SK-N-SH treated with all-trans-retinoic acid at 6 μM for 48 hours (cell line): ENCODE results near the gene TMC3.
"Not testable (repeated sequence)": the region's sequence is repeated elsewhere in the genome, so short reads cannot be mapped to it uniquely, and the experiment has no call there.

Experiments
- ATAC-seq: fragments of 200-7000 bp; cut with Tn5 transposase; 3 replicates; pipeline ENCODE4 v1.9.1; 2020; ENCODE audit warnings: mild to moderate bottlenecking, moderate library complexity
- ARNTL ChIP-seq: fragments of 450-650 bp; formaldehyde crosslinking; IDR thresholded peaks from 2 replicates; pipeline ENCODE4 v1.5.0; 2020; ENCODE audit warnings: low read depth, mild to moderate bottlenecking, moderate library complexity, borderline replicate concordance
- CREB5 ChIP-seq: fragments of 250-450 bp; sonication (Bioruptor Pico); IDR thresholded peaks from 2 replicates; pipeline ENCODE4 v1.5.1; 2020; ENCODE audit warnings: low read depth, mild to moderate bottlenecking, moderate library complexity
- GLIS3 ChIP-seq: fragments of 250-450 bp; sonication (Bioruptor Pico); IDR thresholded peaks from 2 replicates; pipeline ENCODE4 v1.5.0; 2020; ENCODE audit warnings: mild to moderate bottlenecking, moderate library complexity
- OSR1 ChIP-seq: fragments of 250-450 bp; sonication (Bioruptor Pico); IDR thresholded peaks from 2 replicates; pipeline ENCODE4 v1.8.0; 2022; ENCODE audit warnings: moderate library complexity, mild to moderate bottlenecking, inconsistent platforms
- POU6F1 ChIP-seq: fragments of 250-450 bp; sonication (Bioruptor Pico); IDR thresholded peaks from 2 replicates; pipeline ENCODE4 v1.8.0; 2021; ENCODE audit warnings: low read depth, mild to moderate bottlenecking, moderate library complexity, borderline replicate concordance
- PPARA ChIP-seq: fragments of 250-450 bp; sonication (Bioruptor Pico); IDR thresholded peaks from 2 replicates; pipeline ENCODE4 v1.5.0; 2020; ENCODE audit warnings: mild to moderate bottlenecking, borderline replicate concordance
- RARB ChIP-seq: fragments of 250-450 bp; sonication (Bioruptor Pico); IDR thresholded peaks from 2 replicates; pipeline ENCODE4 v1.8.0; 2021; ENCODE audit warnings: mild to moderate bottlenecking, moderate library complexity
- SNAI2 ChIP-seq: fragments of 250-450 bp; sonication (Bioruptor Pico); IDR thresholded peaks from 2 replicates; pipeline ENCODE4 v1.5.0; 2020; ENCODE audit warnings: mild to moderate bottlenecking, moderate library complexity
- TCF4 ChIP-seq: fragments of 250-450 bp; sonication (Bioruptor Pico); IDR thresholded peaks from 2 replicates; pipeline ENCODE4 v1.8.0; 2021; ENCODE audit warnings: mild to moderate bottlenecking, moderate library complexity, borderline replicate concordance
- TOX ChIP-seq: fragments of 250-450 bp; sonication (Bioruptor Pico); IDR thresholded peaks from 2 replicates; pipeline ENCODE4 v1.8.0; 2021; ENCODE audit warnings: mild to moderate bottlenecking, moderate library complexity, borderline replicate concordance
- ZC3H10 ChIP-seq: fragments of 250-450 bp; sonication (Bioruptor Pico); IDR thresholded peaks from 2 replicates; pipeline ENCODE4 v1.5.1; 2021; ENCODE audit warnings: mild to moderate bottlenecking, moderate library complexity
- ZFP3 ChIP-seq: fragments of 250-450 bp; sonication (Bioruptor Pico); IDR thresholded peaks from 2 replicates; pipeline ENCODE4 v1.5.0; 2020; ENCODE audit warnings: mild to moderate bottlenecking, moderate library complexity
- ZNF565 ChIP-seq: fragments of 450-650 bp; formaldehyde crosslinking; conservative IDR thresholded peaks from 2 replicates; pipeline ENCODE4 v1.5.0; 2020; ENCODE audit warnings: low read depth, mild to moderate bottlenecking, moderate library complexity
- ZNF70 ChIP-seq: fragments of 450-650 bp; formaldehyde crosslinking; IDR thresholded peaks from 2 replicates; pipeline ENCODE4 v1.5.0; 2020; ENCODE audit warnings: mild to moderate bottlenecking, moderate library complexity
- ZNF8 ChIP-seq: fragments of 450-650 bp; formaldehyde crosslinking; IDR thresholded peaks from 2 replicates; pipeline ENCODE4 v1.5.0; 2020; ENCODE audit warnings: mild to moderate bottlenecking, moderate library complexity
- TF ChIP-seq, protein P1 (sequence below): fragments of 250-450 bp; sonication (Bioruptor Pico); IDR thresholded peaks from 2 replicates; pipeline ENCODE4 v1.8.0; 2020; ENCODE audit warnings: mild to moderate bottlenecking, moderate library complexity, borderline replicate concordance

TMC3 gene

DNA sequence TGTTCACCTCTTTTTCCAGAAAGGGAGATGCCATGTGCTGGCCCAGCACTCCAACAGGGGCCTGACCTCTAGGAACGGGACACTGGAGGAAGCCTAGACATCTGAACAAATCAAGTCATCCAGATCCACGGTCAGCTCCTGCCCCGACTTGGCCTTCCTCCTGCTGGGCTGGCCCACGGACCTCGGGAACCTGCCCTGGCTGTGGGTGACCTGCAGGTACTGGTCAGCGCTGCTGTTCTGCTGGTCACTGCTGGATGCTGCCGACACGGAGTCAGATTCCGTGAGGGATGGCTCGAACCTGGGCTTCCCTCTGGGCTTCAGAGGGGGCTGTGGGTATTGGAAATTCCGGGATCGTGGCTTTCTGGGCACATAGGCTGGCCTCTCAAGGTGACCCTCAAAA is 41.7 kb downstream of the TMC3 start (continued):
- TF ChIP-seq POU6F1 (no peak), ZFP3 (CRISPR knock-in tag) (no peak), SNAI2 (CRISPR knock-in tag) (no peak), ZNF565 (CRISPR knock-in tag) (no peak)
- TF ChIP-seq, protein P1, sequence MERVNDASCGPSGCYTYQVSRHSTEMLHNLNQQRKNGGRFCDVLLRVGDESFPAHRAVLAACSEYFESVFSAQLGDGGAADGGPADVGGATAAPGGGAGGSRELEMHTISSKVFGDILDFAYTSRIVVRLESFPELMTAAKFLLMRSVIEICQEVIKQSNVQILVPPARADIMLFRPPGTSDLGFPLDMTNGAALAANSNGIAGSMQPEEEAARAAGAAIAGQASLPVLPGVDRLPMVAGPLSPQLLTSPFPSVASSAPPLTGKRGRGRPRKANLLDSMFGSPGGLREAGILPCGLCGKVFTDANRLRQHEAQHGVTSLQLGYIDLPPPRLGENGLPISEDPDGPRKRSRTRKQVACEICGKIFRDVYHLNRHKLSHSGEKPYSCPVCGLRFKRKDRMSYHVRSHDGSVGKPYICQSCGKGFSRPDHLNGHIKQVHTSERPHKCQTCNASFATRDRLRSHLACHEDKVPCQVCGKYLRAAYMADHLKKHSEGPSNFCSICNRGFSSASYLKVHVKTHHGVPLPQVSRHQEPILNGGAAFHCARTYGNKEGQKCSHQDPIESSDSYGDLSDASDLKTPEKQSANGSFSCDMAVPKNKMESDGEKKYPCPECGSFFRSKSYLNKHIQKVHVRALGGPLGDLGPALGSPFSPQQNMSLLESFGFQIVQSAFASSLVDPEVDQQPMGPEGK (CRISPR knock-in tag) = no peak

DNA sequence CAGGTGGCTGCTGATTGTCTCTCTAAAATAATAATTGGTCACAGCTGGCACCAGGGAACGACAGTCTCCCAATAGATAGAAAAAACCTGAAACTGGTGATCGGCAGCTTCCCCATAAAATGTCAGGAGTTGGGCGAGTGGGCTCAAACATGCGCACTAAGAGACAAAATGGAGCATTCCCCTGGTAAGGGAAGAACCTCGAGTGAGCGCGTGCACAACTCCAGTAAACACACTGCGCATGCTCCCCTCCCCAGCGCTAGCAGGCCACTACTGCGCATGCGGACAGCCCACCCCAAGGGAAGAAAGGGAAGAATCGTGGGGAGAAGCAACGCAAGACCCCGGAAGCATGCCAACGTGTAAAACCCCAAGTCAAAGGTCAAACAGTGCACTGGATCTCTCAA is 42.4 kb downstream of the TMC3 start:
- no peak for ATAC-seq
- TF ChIP-seq ZFP3 (CRISPR knock-in tag) = no peak
- no peak for TF ChIP-seq RARB (CRISPR knock-in tag)
- TF ChIP-seq ZNF70 = no peak
- no peak for TF ChIP-seq ARNTL (CRISPR knock-in tag)
- TF ChIP-seq GLIS3 (CRISPR knock-in tag) = no peak
- TF ChIP-seq ZNF8 (CRISPR knock-in tag) = no peak
- no peak for TF ChIP-seq POU6F1
- TF ChIP-seq, protein P1 (CRISPR knock-in tag) = no peak
- no peak for TF ChIP-seq PPARA (CRISPR knock-in tag)
- TF ChIP-seq ZC3H10 (CRISPR knock-in tag) = no peak
- no peak for TF ChIP-seq OSR1 (CRISPR knock-in tag)
- TF ChIP-seq TCF4 (CRISPR knock-in tag) = no peak
- no peak for TF ChIP-seq TOX (CRISPR knock-in tag)

- ATAC-seq = not testable (repeated sequence)
Measured at GRCh38 chr15:81331141-81331540, 42.9 kb downstream of the TMC3 start.

GRCh38 chr15:81330366-81331090 is 43.5 kb downstream of the TMC3 start:
- no peak for TF ChIP-seq ZFP3 (CRISPR knock-in tag)
- TF ChIP-seq CREB5 (CRISPR knock-in tag) = no peak
- TF ChIP-seq RARB (CRISPR knock-in tag) = no peak
- no peak for TF ChIP-seq GLIS3 (CRISPR knock-in tag)
- no peak for TF ChIP-seq PPARA (CRISPR knock-in tag)
- no peak for TF ChIP-seq ARNTL (CRISPR knock-in tag)
- no peak for TF ChIP-seq SNAI2 (CRISPR knock-in tag)
- no peak for TF ChIP-seq OSR1 (CRISPR knock-in tag)
- TF ChIP-seq ZNF565 (CRISPR knock-in tag) = no peak
- no peak for TF ChIP-seq POU6F1
- no peak for TF ChIP-seq TCF4 (CRISPR knock-in tag)
- ATAC-seq = no peak
